B cell (primary cell): ENCODE measurements around the gene PCGF2. TPM values are rescaled to one million over a fixed set of nuclear protein-coding genes. Genes with fewer than 3 reads are reported as not detected.

Experiments used
- ATAC-seq: fragments of 200-7000 bp; cut with Tn5 transposase; one replicate; pipeline ENCODE4 v1.10.0; 2021; ENCODE audit warnings: low read depth, mild to moderate bottlenecking, moderate number of reproducible peaks, moderate library complexity
- CTCF ChIA-PET: fragments of 350-600 bp; sonication (Branson Sonifier 250); formaldehyde crosslinking; loops from one replicate; lab custom pipeline; 2021; ENCODE audit warnings: antibody characterized with exemption, inconsistent platforms; lab: Charles Lee
- POLR2A ChIA-PET: fragments of 350-600 bp; sonication (Branson Sonifier 250); formaldehyde crosslinking; loops from one replicate; lab custom pipeline; 2021; ENCODE audit warnings: antibody characterized with exemption; lab: Charles Lee
- DNase-seq: peaks from one replicate; pipeline ENCODE4 v3.0.0; 2013
- H2AFZ ChIP-seq: 2 replicates; pipeline ENCODE4 v1.6.1; 2012; ENCODE audit warnings: mild to moderate bottlenecking, low read depth, low read length; ENCODE audit not compliant: insufficient read depth, poor library complexity, severe bottlenecking
- H3K27ac ChIP-seq, 2 donors: 1 replicate in 1 of 2; 2 replicates in 1 of 2; pipeline ENCODE4 v1.5.1; 2012 to 2013; ENCODE audit warnings: low read length in 2 of 2, mild to moderate bottlenecking in 2 of 2, moderate library complexity in 1 of 2
- H3K27me3 ChIP-seq, 4 experiments: fragments of 200-600 bp in 1 of 4; sonication (generic) in 1 of 4; replicated peaks in 1 of 4; 1 replicate in 2 of 4; 2 replicates in 2 of 4; pipeline versions ENCODE4 v1.6.1 to v1.7.0; 2013 to 2016; ENCODE audit warnings: low read length in 3 of 4, mild to moderate bottlenecking in 2 of 4, mixed read lengths in 1 of 4, moderate library complexity in 1 of 4; ENCODE audit not compliant: insufficient read depth in 4 of 4, control insufficient read depth in 3 of 4; ENCODE audit errors: control extremely low read depth in 1 of 4
- H3K36me3 ChIP-seq, 2 experiments: replicated peaks in 1 of 2; 1 replicate in 1 of 2; 2 replicates in 1 of 2; pipeline versions ENCODE4 v1.6.1 to v1.7.1; 2013; ENCODE audit warnings: low read length in 1 of 2; ENCODE audit not compliant: insufficient read depth in 2 of 2, control insufficient read depth in 1 of 2; ENCODE audit errors: control extremely low read depth in 1 of 2, extremely low read depth in 1 of 2
- H3K4me1 ChIP-seq, 2 donors: fragments of 200-600 bp in 1 of 2; sonication (generic) in 1 of 2; 1 replicate in 1 of 2; 2 replicates in 1 of 2; pipeline versions ENCODE4 v1.5.1 to v1.6.1; 2013 to 2017; ENCODE audit warnings: low read length in 2 of 2; ENCODE audit not compliant: control insufficient read depth in 2 of 2, insufficient read depth in 2 of 2
- H3K4me2 ChIP-seq: replicated peaks from 2 replicates; pipeline ENCODE3; 2012; ENCODE audit warnings: mild to moderate bottlenecking, low read depth, low read length; ENCODE audit not compliant: poor library complexity, severe bottlenecking
- H3K4me3 ChIP-seq, 5 experiments: fragments of 200-600 bp in 1 of 5; sonication (generic) in 1 of 5; 1 replicate in 3 of 5; 2 replicates in 2 of 5; pipeline versions ENCODE4 v1.5.1 to v1.7.0; 2011 to 2016; ENCODE audit warnings: low read length in 4 of 5, mild to moderate bottlenecking in 4 of 5, low read depth in 2 of 5, control low read depth in 1 of 5, moderate library complexity in 1 of 5; ENCODE audit not compliant: insufficient read depth in 1 of 5; ENCODE audit errors: control extremely low read depth in 1 of 5, extremely low read depth in 1 of 5
- H3K79me2 ChIP-seq: fragments of 200-600 bp; sonication (generic); one replicate; pipeline ENCODE4 v1.6.0; 2016; ENCODE audit warnings: low read length; ENCODE audit not compliant: control insufficient read depth, insufficient read depth
- H3K9ac ChIP-seq: fragments of 200-600 bp; sonication (generic); 2 replicates; pipeline ENCODE4 v1.6.1; 2017; ENCODE audit warnings: mild to moderate bottlenecking, low read length, moderate library complexity
- H3K9me3 ChIP-seq, 3 donors: one replicate each; pipeline versions ENCODE4 v1.6.1 to v1.7.1; 2013; ENCODE audit warnings: low read length in 2 of 3; ENCODE audit not compliant: control insufficient read depth in 2 of 3, insufficient read depth in 1 of 3; ENCODE audit errors: control extremely low read depth in 1 of 3
- H4K20me1 ChIP-seq: 2 replicates; pipeline ENCODE4 v1.6.0; 2012; ENCODE audit warnings: mild to moderate bottlenecking, low read length; ENCODE audit not compliant: insufficient read depth, control insufficient read depth, poor library complexity, severe bottlenecking
- H3K27ac Mint-ChIP-seq: one replicate; pipeline ENCODE4 v1.8.0; 2021; ENCODE audit warnings: mixed read lengths
- H3K27me3 Mint-ChIP-seq: one replicate; pipeline ENCODE4 v1.8.0; 2021; ENCODE audit warnings: mixed read lengths
- H3K4me1 Mint-ChIP-seq: one replicate; pipeline ENCODE4 v1.8.0; 2021; ENCODE audit warnings: mixed read lengths
- H3K4me3 Mint-ChIP-seq: one replicate; pipeline ENCODE4 v1.8.0; 2021; ENCODE audit warnings: mixed read lengths
- H3K9me3 Mint-ChIP-seq: one replicate; pipeline ENCODE4 v1.8.0; 2022; ENCODE audit warnings: mixed read lengths; ENCODE audit not compliant: insufficient read depth
- CTCF ChIP-seq: fragments of 200-600 bp; IDR thresholded peaks from one replicate; pipeline ENCODE4 v1.8.0; 2022; ENCODE audit warnings: antibody characterized with exemption, mild to moderate bottlenecking
- EZH2 ChIP-seq: IDR thresholded peaks from 2 replicates; pipeline ENCODE4 v1.6.1; 2012; ENCODE audit warnings: borderline replicate concordance, low read depth, mild to moderate bottlenecking, moderate library complexity, low read length; ENCODE audit not compliant: insufficient read depth, poor library complexity, severe bottlenecking
- WGBS: methylation state at CpG from one replicate; pipeline ENCODE4 v1.1.5; 2013; ENCODE audit warnings: missing lambda C conversion rate; ENCODE audit not compliant: insufficient coverage; 5-methylcytosine and 5-hydroxymethylcytosine counted together
- intact Hi-C: fragments of 100-400 bp; cut with micrococcal nuclease; formaldehyde crosslinking; loops from one replicate; pipeline ENCODE4 v1.10.0; 2022
- polyA plus RNA-seq: library from polyadenylated mRNA; depleted of rRNA; stranded (reverse); fragments of >200 nt; gene quantifications from 2 replicates; pipeline ENCODE4 v1.2.3, GENCODE V29; 2012
- total RNA-seq, 2 donors: library from RNA; stranded (reverse); fragments of 120-200 nt in 1 of 2; gene quantifications; 1 replicate in 1 of 2; 2 replicates in 1 of 2; pipeline versions ENCODE4 v1.2.3 to v1.2.4, GENCODE V29; 2013 to 2022

The PCGF2 gene
- total and polyA plus RNA-seq, 2 donors (not counting 1 experiment from before 2014, with no cell fraction given), result 0.04 TPM; not detected in 1

GRCh38 chr17:38746849-38747462, 1.2 kb downstream of the PCGF2 start:
- peaks cover 0 to 9% (median 0%) of the 10 kb centered on the region in 3 donors for H3K9me3 ChIP-seq
- H3K4me1 Mint-ChIP-seq, result peaks cover 43% of the 10 kb centered on the region
- POLR2A ChIA-PET, result interaction anchor here (0.6 to 1.6 kb wide), 2 partner anchors 16 to 47 kb away, joined by 5 to 7 read pairs; partner anchors contain the start of gene CISD3
- no peaks in the 10 kb centered on the region for H3K36me3 ChIP-seq
- no peaks in the 10 kb centered on the region for H3K9me3 Mint-ChIP-seq
- no peak for TF ChIP-seq EZH2
- no peak for TF ChIP-seq CTCF
- ATAC-seq (peak; percentile 63), DNase-seq (peak; percentile 74)
- H4K20me1 ChIP-seq, result peaks cover 13% of the 10 kb centered on the region
- H2AFZ ChIP-seq, result peak overlapping the region; percentile 53
- peak overlapping the region; percentile 82 for H3K27ac Mint-ChIP-seq
- whole genome bisulfite sequencing, result 0% methylated on average over 2 of the region's 21 CpGs
- H3K9ac ChIP-seq, result peak overlapping the region; percentile 66
- H3K27ac ChIP-seq, result no peak overlapping the region
- peaks cover 0 to 50% (median 25%) of the 10 kb centered on the region in 4 experiments for H3K27me3 ChIP-seq
- H3K4me1 ChIP-seq, result peaks cover 58 to 65% of the 10 kb centered on the region in 2 donors
- CTCF ChIA-PET, result interaction anchor here (0.8 to 1.1 kb wide), 3 partner anchors 10 to 70 kb away, joined by 3 to 4 read pairs (median 4); no protein-coding TSS in a partner anchor
- peak overlapping the region in 4 of 5 experiments; percentile 41 to 65 (median 54) for H3K4me3 ChIP-seq
- H3K4me2 ChIP-seq, result peak overlapping the region; percentile 79
- peak overlapping the region; percentile 92 for H3K4me3 Mint-ChIP-seq
- H3K27me3 Mint-ChIP-seq, result peaks cover 33% of the 10 kb centered on the region
- peaks cover 4% of the 10 kb centered on the region for H3K79me2 ChIP-seq
- intact Hi-C loops, result loop anchor here (1.0 kb wide), 1 partner anchor 73 kb away; the partner anchor contains the start of gene EPOP
